ENCODE measurements around the gene LDHA. TPM values are rescaled to one million over a fixed set of nuclear protein-coding genes. Genes with fewer than 3 reads are reported as not detected.
A peak's percentile ranks its signal among the peaks of the same experiment; 100 is the strongest.

Gene LDHA
- total RNA-seq, 2 experiments from 2014 or later, result 398 to 1,156 TPM

DNA sequence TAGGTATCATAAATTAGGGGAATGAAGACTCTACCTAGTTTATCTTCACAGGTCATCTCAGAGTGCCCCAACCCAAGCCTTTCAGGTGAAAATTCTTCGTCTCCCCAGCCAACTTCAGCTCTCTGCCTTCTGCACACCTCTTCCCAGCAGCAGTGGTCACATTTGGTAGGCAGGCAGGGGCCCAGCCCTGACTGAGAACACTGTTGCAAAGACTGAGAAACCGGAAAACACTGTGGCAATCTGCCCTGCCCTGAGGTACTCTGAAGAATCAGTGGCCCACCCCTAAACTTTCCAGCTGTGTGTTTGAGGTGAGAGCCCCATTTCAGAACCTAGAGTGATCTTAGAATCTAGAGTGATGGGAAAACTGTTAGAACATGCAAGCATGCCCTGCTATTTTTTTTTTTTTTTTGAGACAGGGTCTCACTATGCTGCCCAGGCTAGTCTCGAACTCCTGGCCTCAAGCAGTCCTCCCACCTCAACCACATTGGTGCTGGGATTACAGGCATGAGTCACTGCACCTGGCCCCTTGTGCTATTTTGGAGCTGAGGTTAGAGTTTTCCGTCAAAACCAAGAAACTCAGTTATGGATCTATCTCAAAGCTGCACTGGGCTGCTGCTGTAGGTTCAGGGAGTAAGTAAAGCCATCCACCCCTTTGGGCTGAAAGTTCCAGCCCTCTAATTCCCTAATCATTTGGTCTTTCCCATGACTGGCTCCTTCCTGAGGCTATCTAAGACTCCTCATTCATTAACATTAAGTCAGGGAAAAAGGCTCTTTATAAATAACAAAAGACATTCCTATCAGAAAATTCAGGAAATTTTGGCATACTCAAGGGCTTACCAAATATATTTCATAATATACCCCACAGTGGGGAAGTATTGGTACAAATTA, 1.7 kb upstream of the LDHA start:
- Histone ChIP-seq H3K79me2 (ENCODE audit: insufficient read depth, low read depth, low read length) (peaks cover 46% of the 10 kb centered on the region), H3K9me2 (ENCODE audit: insufficient read depth, low read length) (no peaks in the 10 kb centered on the region), H3K27ac (ENCODE audit: low read depth, low read length, poor library complexity, severe bottlenecking) (no peak overlapping the region), H3K4me2 (ENCODE audit: low read length) (no peak overlapping the region; the same call in 1 of the 2 replicates), H3K36me3 (ENCODE audit: insufficient read depth, low read length) (peaks cover 29% of the 10 kb centered on the region), H3K4me3 (ENCODE audit: low read depth, low read length, poor library complexity, severe bottlenecking) (no peak overlapping the region), H3K9me3 (ENCODE audit: low read length) (no peaks in the 10 kb centered on the region), H4K20me1 (ENCODE audit: insufficient read depth, low read length) (peaks cover 13% of the 10 kb centered on the region), H2AFZ (ENCODE audit: low read length) (no peak overlapping the region), H3K4me1 (ENCODE audit: insufficient read depth, low read length, poor library complexity, severe bottlenecking) (peaks cover 27% of the 10 kb centered on the region)
- DNase-seq (ENCODE audit: low spot score), result no peak
- ChIA-PET POLR2A (interaction anchor here (0.6 to 4.4 kb wide), 7 partner anchors 10 to 238 kb away, joined by 3 to 56 read pairs (median 4); partner anchors contain the start of gene GTF2H1), CTCF (ENCODE audit: unreplicated experiment) (no interaction called here)
- intact Hi-C loops (cut with micrococcal nuclease; ENCODE audit: unreplicated experiment), result loop anchor here (10.0 kb wide), 1 partner anchor 278 kb away; no protein-coding TSS in a partner anchor
- no peak for TF ChIP-seq EZH2phosphoT487 (IDR thresholded peaks at IDR 0.05; ENCODE audit: borderline replicate concordance, low read depth, low read length)
- TF ChIP-seq, protein P1, sequence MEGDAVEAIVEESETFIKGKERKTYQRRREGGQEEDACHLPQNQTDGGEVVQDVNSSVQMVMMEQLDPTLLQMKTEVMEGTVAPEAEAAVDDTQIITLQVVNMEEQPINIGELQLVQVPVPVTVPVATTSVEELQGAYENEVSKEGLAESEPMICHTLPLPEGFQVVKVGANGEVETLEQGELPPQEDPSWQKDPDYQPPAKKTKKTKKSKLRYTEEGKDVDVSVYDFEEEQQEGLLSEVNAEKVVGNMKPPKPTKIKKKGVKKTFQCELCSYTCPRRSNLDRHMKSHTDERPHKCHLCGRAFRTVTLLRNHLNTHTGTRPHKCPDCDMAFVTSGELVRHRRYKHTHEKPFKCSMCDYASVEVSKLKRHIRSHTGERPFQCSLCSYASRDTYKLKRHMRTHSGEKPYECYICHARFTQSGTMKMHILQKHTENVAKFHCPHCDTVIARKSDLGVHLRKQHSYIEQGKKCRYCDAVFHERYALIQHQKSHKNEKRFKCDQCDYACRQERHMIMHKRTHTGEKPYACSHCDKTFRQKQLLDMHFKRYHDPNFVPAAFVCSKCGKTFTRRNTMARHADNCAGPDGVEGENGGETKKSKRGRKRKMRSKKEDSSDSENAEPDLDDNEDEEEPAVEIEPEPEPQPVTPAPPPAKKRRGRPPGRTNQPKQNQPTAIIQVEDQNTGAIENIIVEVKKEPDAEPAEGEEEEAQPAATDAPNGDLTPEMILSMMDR (conservative IDR thresholded peaks at IDR 0.05; ENCODE audit: low read length), result no peak
- BruUV-seq (replicated peaks), result no TSS peak

DNA sequence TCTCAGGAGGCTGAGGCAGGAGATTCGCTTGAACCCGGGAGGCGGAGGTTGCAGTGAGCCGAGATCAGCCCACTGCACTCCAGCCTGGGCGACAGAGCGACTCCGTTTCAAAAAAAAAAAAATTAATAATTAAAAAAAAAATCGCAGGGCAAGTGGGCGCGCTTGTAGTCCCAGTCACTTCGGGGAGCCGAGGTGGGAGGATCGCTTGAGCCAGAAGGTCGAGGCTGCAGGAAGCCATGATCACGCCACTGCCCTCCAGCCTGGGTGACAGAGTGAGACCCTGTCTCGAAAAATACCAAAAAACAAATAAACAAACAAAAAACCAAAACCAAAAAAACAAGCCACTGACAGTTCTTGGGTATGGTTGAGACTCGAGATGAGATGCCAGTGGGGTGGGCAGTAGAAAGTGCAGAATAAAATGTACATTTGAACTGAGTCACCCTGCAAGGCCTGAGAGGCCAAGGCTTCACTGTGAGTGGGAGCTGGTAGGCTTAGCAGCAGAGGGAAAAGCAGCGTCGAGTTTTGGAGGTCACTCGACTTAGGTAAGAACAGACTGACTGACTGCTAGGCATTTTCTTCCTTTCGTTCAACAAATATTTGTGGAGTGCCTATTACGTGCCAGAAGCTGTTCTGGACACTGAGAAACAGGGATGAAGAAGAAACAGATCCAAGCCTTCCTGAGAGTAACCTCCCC, 635 bp upstream of the LDHA start:
- Histone ChIP-seq H3K9me2 (ENCODE audit: insufficient read depth, low read length) (no peaks in the 10 kb centered on the region), H3K4me2 (ENCODE audit: low read length) (peak overlapping the region; percentile 65), H3K27ac (ENCODE audit: low read depth, low read length, poor library complexity, severe bottlenecking) (peak overlapping the region; percentile 90), H3K79me2 (ENCODE audit: insufficient read depth, low read depth, low read length) (peaks cover 56% of the 10 kb centered on the region), H3K4me1 (ENCODE audit: insufficient read depth, low read length, poor library complexity, severe bottlenecking) (peaks cover 30% of the 10 kb centered on the region), H3K9me3 (ENCODE audit: low read length) (no peaks in the 10 kb centered on the region), H3K4me3 (ENCODE audit: low read depth, low read length, poor library complexity, severe bottlenecking) (peak overlapping the region; percentile 89), H2AFZ (ENCODE audit: low read length) (peak overlapping the region; percentile 70), H3K36me3 (ENCODE audit: insufficient read depth, low read length) (peaks cover 39% of the 10 kb centered on the region), H4K20me1 (ENCODE audit: insufficient read depth, low read length) (peaks cover 20% of the 10 kb centered on the region)
- intact Hi-C loops (cut with micrococcal nuclease; ENCODE audit: unreplicated experiment), result loop anchor here (2.0 to 10.0 kb wide), 3 partner anchors 133 to 279 kb away; partner anchors contain the start of gene TSG101
- ChIA-PET CTCF (ENCODE audit: unreplicated experiment) (no interaction called here), POLR2A (interaction anchor here (0.7 to 4.4 kb wide), 17 partner anchors 11 to 289 kb away, joined by 3 to 56 read pairs (median 7); partner anchors contain the start of genes GTF2H1, HPS5, SPTY2D1 and TSG101)
- no peak for DNase-seq (ENCODE audit: low spot score)
- TSS peak; percentile 98 for BruUV-seq (replicated peaks)
- TF ChIP-seq, protein P1 (conservative IDR thresholded peaks at IDR 0.05; ENCODE audit: low read length), result no peak
- no peak for TF ChIP-seq EZH2phosphoT487 (IDR thresholded peaks at IDR 0.05; ENCODE audit: borderline replicate concordance, low read depth, low read length)

Measured in OCI-LY7 (cell line).